NCI-H748 treated with DMSO at 0.1 percent for 48 hours (cell line): ENCODE data around the gene METAP1.
A peak's percentile ranks its signal among the peaks of the same experiment; 100 is the strongest.
"Not testable (repeated sequence)": the region's sequence is repeated elsewhere in the genome, so short reads cannot be mapped to it uniquely, and the experiment has no call there.

Source experiments
- DNase-seq: peaks from one replicate; lab custom pipeline; 2025; lab: John Stamatoyannopoulos, UW

The METAP1 gene

GRCh38 chr4:99059550-99059949, 64.0 kb downstream of the METAP1 start:
- no peak for DNase-seq

GRCh38 chr4:99061048-99061700, 65.7 kb downstream of the METAP1 start:
- no peak for DNase-seq

GRCh38 chr4:99062120-99062519, 66.6 kb downstream of the METAP1 start:
- DNase-seq, result peak; percentile 6

GRCh38 chr4:99065521-99065920, 70.0 kb downstream of the METAP1 start:
- not testable (repeated sequence) for DNase-seq

- no peak for DNase-seq
These were observed 72.1 kb downstream of the METAP1 start for GRCh38 chr4:99067617-99068016.

- DNase-seq, result no peak
These were observed 75.6 kb downstream of the METAP1 start for GRCh38 chr4:99071159-99071558.

- DNase-seq, result no peak
These were observed 79.3 kb downstream of the METAP1 start for GRCh38 chr4:99074816-99075215.

- no peak for DNase-seq
These were observed 80.9 kb downstream of the METAP1 start for GRCh38 chr4:99076292-99076976.

- DNase-seq, result no peak
These were observed 81.7 kb downstream of the METAP1 start for GRCh38 chr4:99077177-99077576.

- DNase-seq, result no peak
These were observed 82.8 kb downstream of the METAP1 start for GRCh38 chr4:99078336-99078735.

- DNase-seq, result no peak
These were observed 83.6 kb downstream of the METAP1 start for GRCh38 chr4:99078931-99079624.

GRCh38 chr4:99079625-99080295, 84.2 kb downstream of the METAP1 start:
- no peak for DNase-seq

- DNase-seq, result not testable (repeated sequence)
These were observed 85.3 kb downstream of the METAP1 start for GRCh38 chr4:99080869-99081268.

- DNase-seq, result no peak
These were observed 86.7 kb downstream of the METAP1 start for GRCh38 chr4:99082192-99082591.

GRCh38 chr4:99084595-99084994, 89.1 kb downstream of the METAP1 start:
- DNase-seq, result no peak

GRCh38 chr4:99088023-99088449, 92.5 kb downstream of the METAP1 start:
- peak; percentile 42 for DNase-seq

GRCh38 chr4:99088481-99089365, 93.2 kb downstream of the METAP1 start, which contains the start of gene ADH5:
Gene ADH5, minus strand, starts transcription at chr4:99088788. Its CDS starts 88 bp downstream, at chr4:99088700.
- peak; percentile 32 for DNase-seq

GRCh38 chr4:99090481-99091215, 95.1 kb downstream of the METAP1 start:
- DNase-seq, result no peak

GRCh38 chr4:99091216-99091575, 95.7 kb downstream of the METAP1 start:
- no peak for DNase-seq

GRCh38 chr4:99091841-99092240, 96.3 kb downstream of the METAP1 start:
- not testable (repeated sequence) for DNase-seq

- no peak for DNase-seq
These were observed 103.8 kb downstream of the METAP1 start for GRCh38 chr4:99099311-99099710.
